Retinal pigment epithelial cell (primary cell): ENCODE results near the gene XRCC4.
A peak's percentile ranks its signal among the peaks of the same experiment; 100 is the strongest.

Source experiments
- DNase-seq: peaks from one replicate; pipeline ENCODE4 v3.0.0-alpha.2; 2010; ENCODE audit warnings: low read depth
- H3K4me3 ChIP-seq: 2 replicates; pipeline ENCODE4 v1.5.1; 2011; ENCODE audit warnings: mild to moderate bottlenecking, low read length, control low read depth, moderate library complexity
- CTCF ChIP-seq: conservative IDR thresholded peaks from 2 replicates; pipeline ENCODE4 v1.5.1; 2011; ENCODE audit warnings: low read depth, low read length, control low read depth, inconsistent platforms

XRCC4 gene

GRCh38 chr5:83270311-83270710 is 193.0 kb downstream of the XRCC4 start:
- H3K4me3 ChIP-seq = no peak overlapping the region
- peak; percentile 84 for DNase-seq
- no peak for TF ChIP-seq CTCF

GRCh38 chr5:83277154-83277553 is 199.8 kb downstream of the XRCC4 start:
- peak; percentile 18 for DNase-seq
- H3K4me3 ChIP-seq = no peak overlapping the region
- TF ChIP-seq CTCF = no peak

GRCh38 chr5:83277953-83278352 is 200.6 kb downstream of the XRCC4 start:
- H3K4me3 ChIP-seq = no peak overlapping the region
- no peak for DNase-seq
- TF ChIP-seq CTCF = no peak

GRCh38 chr5:83281176-83281575 is 203.8 kb downstream of the XRCC4 start:
- no peak for DNase-seq
- no peak for TF ChIP-seq CTCF
- no peak overlapping the region for H3K4me3 ChIP-seq

GRCh38 chr5:83281658-83282057 is 204.3 kb downstream of the XRCC4 start:
- TF ChIP-seq CTCF = no peak
- no peak overlapping the region for H3K4me3 ChIP-seq
- DNase-seq = no peak

GRCh38 chr5:83283761-83284160 is 206.4 kb downstream of the XRCC4 start:
- DNase-seq = no peak
- H3K4me3 ChIP-seq = no peak overlapping the region
- no peak for TF ChIP-seq CTCF

- DNase-seq = no peak
- H3K4me3 ChIP-seq = no peak overlapping the region
- no peak for TF ChIP-seq CTCF
Measured at GRCh38 chr5:83285661-83286398, 208.5 kb downstream of the XRCC4 start.
